HG03025 (cell line): Measurements from ENCODE around the gene ST6GAL2.

ENCODE experiments used
- ATAC-seq: cut with Tn5 transposase; IDR thresholded peaks from one replicate; pipeline ENCODE4 v1.9.1; 2021; ENCODE audit warnings: mild to moderate bottlenecking, moderate library complexity; ENCODE audit not compliant: unreplicated experiment, low FRiP score

The ST6GAL2 gene

DNA sequence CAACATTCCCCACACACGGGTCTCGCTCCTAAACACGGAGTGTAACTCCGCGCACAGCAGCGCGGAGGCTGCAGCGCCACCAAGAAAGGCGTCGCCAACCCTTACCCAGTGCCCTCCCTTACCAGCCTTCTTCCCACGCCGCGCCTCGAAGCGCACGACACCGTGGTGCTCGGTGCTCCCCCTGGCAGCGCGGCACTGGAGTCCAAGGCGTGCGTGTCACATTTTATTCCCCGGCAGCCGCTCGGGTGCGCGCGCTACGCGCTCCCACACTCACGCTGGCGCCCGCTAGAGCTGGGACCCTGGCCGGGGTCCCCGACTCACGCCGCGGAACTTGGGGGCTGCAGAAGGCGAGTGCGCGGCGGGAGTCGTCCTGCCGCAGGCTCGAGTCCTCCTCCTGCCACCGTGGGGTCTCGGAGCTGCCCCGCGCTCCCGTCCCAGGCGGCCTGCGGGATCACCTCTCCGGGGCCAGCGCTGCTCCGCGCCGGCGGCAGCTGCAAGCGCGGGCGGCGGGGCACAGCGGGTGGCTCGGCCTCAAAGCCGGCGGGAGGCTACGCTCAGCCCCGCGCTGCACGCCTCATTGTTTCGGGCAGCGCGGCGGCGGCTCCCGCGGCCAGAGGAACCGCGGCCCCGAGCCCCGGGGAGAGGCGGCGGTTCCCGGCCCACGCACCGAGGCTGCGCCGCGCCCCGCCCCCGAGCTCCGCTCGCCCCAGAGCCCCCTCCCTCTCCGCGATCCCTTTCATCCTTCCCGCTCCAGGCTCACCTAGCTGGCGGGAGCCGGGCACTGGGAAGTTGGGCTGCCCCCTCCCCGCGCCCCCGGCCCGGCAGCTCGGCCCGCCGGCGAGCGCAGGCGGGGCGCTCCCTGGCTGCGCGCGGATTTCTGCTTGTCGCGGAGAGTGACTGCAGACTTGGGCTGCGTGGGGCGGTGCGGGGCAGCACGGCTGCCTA is at the start of gene ST6GAL2:
Gene ST6GAL2 (minus strand): TSS at position 197 of the 945 bp plus-strand sequence. CDS start 42,190 bp downstream, outside the sequence.
- ATAC-seq = no peak

GRCh38 chr2:106932644-106933043 is 46.7 kb upstream of the ST6GAL2 start:
- ATAC-seq = no peak

GRCh38 chr2:106931717-106932335 is 45.9 kb upstream of the ST6GAL2 start:
- no peak for ATAC-seq

GRCh38 chr2:106921451-106921850 is 35.5 kb upstream of the ST6GAL2 start:
- ATAC-seq = no peak

DNA sequence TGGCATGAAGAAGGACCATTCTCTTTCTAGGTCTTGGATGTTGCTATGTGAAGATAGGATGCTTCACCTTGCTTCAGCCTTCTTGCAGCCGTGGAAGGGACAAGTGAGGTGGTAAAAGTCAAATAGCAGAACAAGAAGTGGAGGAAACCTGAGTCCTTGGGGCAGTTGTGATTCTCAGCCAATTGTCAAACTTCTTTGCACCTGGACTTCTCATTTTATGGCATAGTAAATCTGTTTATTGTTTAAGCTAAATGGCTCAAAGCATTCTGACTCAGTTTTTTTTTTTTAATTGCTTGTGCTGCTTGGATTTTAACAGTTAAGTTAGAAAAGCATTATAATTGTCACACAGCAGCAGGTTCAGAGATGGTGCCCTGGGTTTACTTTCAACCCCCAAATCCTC is 33.0 kb upstream of the ST6GAL2 start:
- no peak for ATAC-seq

GRCh38 chr2:106904242-106904641 is 18.3 kb upstream of the ST6GAL2 start:
- no peak for ATAC-seq

DNA sequence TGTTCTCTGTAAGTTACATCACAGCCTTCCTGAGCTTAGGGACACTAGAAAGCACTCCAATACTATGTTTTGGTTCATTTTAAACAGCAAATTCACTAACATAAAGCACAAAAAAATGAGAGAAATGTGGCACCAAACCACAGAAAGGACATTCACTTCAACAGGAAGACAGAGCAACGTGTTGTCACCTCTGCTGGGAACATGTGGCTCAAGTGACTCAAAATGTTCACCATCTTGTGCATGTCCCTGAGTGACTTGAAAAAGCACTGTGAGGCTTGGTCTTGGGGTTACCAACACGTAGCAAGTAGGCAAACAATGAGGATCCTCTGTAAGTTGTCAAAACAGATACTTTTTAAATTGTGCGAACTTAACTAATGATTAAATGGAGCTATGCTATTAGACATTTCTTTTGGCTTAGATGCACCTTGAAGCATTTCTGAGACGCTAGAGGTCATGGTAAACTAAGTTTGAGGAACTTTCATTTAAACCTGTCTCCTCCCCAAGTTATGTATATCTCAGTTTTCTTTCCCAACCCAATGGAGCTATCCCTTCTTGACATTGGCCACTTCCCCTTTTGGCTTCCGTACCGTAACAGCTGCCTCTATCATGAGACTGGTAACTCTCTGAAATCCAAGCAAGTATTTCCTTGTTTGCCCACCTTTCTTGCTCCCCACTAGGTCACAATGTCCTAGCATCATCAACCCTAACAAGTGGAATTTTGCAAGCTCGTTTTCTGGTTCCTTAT is 14.0 kb upstream of the ST6GAL2 start:
- ATAC-seq = no peak

DNA sequence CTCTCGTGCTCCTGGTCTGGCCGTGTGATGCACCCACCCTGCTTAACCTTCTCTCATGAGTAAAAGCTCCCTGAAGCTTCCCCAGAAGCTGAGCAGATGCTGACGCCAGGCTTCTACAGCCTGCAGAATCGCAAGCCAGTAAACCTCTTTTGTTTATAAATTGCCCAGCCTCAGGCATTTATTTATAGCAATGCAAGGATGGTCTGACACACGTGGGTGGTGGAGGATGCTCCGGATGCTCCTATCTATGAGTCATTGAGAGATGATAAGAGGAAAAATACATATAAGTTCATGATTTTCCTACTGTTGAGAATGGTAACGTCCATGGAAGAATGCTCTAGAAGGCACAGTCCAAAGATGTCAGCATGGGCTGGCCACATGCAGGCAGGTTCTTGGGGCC is 8.6 kb upstream of the ST6GAL2 start:
- ATAC-seq = no peak

DNA sequence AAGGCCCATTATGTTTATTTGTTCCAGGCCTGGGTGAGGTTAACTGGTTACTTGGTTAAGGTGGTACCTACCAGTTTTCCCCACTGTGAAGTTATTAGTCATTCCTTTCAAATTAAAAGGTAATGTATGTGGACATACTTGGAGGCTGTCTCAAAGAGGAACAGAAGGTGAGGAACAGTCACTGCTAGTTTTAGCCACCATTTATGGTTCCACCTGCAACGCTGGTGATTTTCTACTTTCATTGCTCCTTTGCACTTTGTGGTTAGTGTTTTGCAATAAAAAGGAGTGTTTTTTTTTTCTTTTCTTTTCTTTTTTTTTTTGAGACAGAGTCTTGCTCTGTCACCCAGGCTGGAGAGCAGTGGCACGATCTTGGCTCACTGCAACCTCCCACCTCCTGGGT is 6.1 kb upstream of the ST6GAL2 start:
- no peak for ATAC-seq

DNA sequence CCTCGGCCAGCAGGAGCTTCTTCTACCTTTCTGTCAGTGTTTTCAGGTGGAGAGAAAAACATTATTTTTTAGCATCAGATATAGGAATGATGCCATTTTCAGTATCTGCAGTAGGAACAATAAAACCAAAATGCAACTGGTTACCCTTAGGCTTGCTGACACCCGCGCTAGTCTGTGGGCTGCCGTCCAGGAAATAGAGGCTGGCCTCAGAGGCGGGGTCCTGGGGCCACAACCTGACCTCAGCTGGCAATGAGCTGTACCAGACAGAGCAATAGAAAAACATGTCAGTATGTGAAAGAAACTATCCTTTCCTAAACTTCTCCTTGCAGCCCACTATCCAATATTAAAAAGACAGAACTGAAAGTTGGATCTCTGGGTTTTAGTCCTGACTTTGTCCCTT is 4.6 kb upstream of the ST6GAL2 start:
- ATAC-seq = no peak

GRCh38 chr2:106886916-106887758 is 1.2 kb upstream of the ST6GAL2 start:
- ATAC-seq = no peak

GRCh38 chr2:106885329-106885728 is 638 bp downstream of the ST6GAL2 start:
- no peak for ATAC-seq

- no peak for ATAC-seq
Observed at GRCh38 chr2:106882673-106883072, 3.3 kb downstream of the ST6GAL2 start.

DNA sequence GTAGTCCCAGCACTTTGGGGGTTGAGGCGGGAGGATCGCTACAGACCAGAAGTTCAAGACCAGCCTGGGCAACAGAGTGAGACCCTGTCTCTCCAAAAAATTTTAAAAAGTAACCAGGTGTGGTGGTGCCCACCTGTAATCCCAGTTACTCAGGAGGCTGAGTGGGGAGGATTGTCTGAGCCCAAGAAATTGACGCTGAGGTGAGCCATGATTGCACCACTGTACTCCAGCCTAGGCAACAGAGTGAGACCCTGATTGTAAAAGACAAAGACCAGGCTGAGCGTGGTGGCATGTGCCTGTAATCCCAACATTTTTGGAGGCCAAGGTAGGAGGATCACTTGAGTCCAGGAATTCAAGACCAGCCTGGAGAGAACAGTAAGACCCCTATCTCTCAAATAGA is 7.8 kb downstream of the ST6GAL2 start:
- no peak for ATAC-seq

DNA sequence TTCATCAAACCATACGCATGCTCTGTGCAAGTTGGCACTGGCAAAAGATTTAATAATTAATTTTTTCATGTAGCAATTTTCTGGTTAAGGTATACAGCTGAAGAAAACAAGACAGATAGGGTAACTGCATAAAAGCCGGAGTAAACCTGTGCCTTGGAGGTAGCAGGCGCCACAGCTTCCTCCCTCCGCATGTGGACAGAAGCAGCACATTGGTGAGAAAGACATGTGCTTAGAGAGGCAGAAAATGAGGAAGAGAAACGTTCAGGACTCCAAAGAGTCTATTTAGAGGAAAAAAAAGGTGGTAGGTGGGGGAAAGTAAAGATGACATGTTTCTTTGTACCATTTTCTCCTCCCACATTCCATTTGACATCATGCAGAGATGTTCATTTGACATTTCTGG is 9.3 kb downstream of the ST6GAL2 start:
- ATAC-seq = no peak

GRCh38 chr2:106869512-106870275 is 16.3 kb downstream of the ST6GAL2 start:
- ATAC-seq = no peak

DNA sequence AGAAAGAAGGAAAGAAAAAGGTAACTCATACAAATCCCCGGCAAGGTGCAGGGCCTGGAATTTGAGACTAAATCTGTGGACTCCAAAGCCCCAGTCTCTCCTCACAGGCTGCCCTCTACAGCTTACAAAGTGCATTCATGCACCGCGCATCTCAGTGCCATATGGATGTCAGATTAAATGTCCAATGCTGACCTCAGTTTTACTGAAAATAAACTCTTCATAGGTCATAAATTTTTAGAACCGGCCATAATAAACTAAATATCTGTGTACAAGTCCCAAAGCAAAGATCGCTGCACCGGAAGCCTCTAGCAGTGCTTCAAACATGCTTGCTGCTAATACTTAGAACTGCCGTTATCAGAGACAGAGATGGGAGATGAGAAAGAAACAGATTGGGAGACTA is 17.7 kb downstream of the ST6GAL2 start:
- ATAC-seq = no peak

- no peak for ATAC-seq
Observed at GRCh38 chr2:106867196-106867953, 18.6 kb downstream of the ST6GAL2 start.

GRCh38 chr2:106866641-106867040 is 19.3 kb downstream of the ST6GAL2 start:
- ATAC-seq = no peak
